Activated naive CD4-positive, alpha-beta T cell treated with anti-CD3 and anti-CD28 coated beads, Interleukin-2, amount 50 U/mL, for 16 hours (primary cell): ENCODE data around the gene TEX19.
A peak's percentile ranks its signal among the peaks of the same experiment; 100 is the strongest.
"Not testable (repeated sequence)": the region's sequence is repeated elsewhere in the genome, so short reads cannot be mapped to it uniquely, and the experiment has no call there.

Source experiments
- DNase-seq: peaks from one replicate; pipeline ENCODE4 v3.0.0-alpha.2; 2020

Gene TEX19

DNA sequence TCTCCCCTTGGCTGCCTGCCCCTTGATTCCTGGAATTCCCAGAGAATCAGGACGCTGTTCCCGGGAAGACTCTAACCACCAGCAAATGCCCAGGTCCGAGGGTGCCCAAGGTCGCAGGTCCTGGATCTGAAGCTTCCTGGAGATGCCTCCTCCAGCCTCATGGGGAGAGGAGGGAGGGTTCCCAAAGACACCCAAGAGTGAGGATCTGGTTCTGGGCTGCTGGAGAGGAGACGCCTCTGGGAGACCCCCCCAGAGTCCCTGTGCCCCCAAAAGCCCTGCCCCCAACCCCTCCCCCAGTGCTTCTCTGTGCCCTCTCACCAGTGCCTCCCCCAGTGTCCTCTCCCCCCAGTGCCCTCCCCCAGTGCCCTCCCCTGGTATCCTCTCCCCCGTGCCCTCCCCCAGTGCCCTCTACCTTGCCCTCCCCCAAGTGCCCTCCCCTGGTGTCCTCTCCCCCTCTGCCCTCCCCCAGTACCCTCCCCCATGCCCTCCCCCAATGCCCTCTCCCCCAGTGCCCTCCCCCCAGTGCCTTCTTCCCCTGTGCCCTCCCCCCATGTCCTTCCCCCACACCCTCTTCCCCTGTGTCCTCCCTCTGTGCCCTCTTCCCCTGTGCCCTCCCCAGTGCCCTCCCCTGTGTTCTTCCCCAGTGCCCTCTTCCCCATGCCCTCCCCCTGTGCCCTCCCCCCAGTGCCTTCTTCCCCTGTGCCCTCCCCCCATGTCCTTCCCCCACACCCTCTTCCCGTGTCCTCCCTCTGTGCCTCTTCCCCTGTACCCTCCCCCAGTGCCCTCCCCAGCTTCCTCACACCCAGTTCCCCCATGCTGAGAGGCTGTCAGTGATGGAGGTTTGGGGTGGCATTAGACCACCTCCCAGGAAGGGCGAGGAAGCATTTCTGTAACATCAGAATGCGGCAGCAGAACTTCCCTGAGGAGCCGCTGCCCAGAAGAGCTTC lies 19.1 kb upstream of the TEX19 start:
- DNase-seq, result no peak

DNA sequence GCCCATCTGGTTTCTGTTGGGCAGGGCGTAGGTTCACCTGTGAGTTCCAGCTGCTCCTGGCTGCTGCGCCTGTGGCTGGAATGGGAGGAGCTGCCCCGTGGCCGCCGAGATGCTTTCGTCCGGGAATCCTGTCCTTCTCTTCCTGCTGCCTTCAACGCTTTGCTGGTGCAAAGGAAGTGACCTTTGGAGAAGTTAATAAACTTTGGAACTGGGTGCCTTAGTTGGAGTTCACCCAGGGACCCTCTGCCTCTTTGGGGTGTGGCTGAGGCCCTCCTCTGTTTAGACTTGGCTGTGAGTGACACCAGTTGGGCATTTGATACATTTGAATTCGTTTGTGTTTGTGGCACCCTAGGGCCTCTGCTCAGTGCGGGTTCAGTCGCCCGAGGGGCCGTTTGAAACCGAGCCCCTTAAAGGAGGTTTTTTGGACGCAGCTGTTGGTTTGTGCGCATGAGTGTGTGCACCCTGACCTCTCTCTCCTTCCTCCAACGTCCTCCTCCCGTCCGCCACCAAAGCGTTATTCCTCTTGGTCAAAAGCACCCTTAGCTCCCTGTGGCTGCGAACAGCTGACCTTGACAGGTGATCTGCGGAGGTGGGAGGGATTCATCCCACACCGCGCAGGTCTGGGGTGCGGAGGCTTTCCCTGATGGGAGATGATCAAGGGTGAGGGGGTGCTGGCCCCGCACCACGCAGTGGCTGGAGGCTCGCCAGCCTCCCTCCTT lies 16.5 kb upstream of the TEX19 start:
- DNase-seq, result no peak

DNA sequence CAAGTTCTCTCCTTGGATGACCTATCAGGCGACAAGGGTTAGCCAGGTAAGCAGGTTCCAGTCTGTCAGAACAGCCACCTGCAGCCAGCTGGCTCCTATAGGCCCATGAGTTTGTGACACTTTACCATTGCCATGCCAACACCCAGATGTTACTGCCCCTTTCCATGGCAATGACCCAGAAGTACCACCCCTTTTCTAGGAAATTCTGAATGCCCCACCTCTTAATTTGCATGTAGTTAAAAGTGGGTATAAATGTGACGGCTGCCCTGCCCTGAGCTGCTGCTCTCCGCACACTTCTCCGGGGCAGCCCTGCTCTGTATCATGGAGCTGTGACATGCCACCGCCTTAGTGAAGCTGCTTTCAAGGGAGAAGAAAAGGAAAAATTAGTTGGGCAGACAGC lies 15.5 kb upstream of the TEX19 start:
- no peak for DNase-seq

DNA sequence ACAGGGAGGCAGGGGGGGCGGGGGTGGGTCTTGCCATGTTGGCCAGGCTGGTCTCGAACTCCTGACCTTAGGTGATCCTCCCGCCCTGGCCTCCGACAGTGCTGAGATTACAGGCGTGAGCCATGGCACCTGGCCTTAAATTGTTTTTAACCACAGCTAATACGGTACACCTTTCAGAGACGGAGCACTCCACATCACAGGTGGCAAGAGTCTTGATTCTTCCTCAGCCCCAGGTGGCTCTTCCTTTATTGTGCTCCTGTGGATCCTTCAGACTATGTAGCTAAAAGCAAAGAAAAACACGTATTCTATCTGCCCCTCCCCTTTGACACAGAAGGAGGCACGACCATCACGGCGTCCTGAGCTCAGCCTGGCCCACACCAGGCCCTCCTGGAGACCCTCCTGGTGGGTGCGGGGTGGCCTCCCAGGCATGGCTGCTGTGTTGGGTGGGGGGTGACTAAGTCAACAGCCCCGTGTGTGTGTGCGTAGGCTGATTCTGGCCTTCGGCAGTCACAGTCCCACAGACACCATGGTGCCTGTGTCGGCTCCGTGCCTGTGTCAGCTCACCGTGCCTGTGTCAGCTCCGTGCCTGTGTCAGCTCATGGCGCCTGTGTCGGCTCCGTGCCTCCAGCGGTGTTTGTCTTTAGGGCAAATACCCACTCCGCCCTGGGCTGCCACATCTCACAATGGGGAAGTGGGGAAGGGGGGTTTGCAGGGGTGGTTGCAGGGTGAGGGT lies 14.7 kb upstream of the TEX19 start:
- DNase-seq, result no peak

DNA sequence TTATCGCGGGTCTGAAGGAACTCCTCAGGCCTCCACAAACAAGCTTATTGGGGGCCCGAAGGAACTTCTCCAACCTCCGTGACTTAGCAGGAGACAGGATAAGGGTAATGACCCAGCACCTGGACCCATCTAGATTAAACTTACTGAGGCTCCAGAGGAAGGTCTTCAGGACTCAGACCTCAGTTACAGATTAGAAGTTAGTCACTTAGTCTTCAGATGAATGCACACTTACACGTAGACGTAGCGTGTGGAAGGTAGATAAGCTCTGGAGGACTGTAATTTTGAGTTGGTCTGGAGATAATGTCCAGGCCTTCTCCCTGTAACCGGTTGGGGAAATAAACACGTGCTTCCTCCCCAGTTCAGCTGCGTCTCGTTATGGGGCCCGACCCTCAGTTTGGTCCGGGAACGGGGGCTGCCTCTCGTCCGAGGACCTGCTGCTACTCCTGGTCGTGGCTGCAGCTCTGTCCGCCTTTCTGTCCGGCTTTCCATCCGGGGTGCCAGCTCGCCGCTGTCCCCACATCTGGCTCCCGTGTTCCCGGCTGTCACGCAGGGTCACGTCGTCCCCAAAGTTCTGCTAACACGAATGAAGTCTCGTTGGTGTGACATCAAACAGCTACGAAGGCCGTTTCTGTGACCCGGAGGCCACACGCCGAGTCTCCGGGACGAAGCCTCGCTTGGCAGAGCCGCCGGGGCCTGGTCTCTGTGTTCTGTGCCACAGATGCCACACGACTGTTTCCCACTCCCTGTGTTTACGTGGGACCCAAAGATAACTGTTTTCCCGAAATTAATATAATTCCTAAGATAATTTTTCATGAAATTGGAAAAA lies 13.7 kb upstream of the TEX19 start:
- DNase-seq, result no peak

DNA sequence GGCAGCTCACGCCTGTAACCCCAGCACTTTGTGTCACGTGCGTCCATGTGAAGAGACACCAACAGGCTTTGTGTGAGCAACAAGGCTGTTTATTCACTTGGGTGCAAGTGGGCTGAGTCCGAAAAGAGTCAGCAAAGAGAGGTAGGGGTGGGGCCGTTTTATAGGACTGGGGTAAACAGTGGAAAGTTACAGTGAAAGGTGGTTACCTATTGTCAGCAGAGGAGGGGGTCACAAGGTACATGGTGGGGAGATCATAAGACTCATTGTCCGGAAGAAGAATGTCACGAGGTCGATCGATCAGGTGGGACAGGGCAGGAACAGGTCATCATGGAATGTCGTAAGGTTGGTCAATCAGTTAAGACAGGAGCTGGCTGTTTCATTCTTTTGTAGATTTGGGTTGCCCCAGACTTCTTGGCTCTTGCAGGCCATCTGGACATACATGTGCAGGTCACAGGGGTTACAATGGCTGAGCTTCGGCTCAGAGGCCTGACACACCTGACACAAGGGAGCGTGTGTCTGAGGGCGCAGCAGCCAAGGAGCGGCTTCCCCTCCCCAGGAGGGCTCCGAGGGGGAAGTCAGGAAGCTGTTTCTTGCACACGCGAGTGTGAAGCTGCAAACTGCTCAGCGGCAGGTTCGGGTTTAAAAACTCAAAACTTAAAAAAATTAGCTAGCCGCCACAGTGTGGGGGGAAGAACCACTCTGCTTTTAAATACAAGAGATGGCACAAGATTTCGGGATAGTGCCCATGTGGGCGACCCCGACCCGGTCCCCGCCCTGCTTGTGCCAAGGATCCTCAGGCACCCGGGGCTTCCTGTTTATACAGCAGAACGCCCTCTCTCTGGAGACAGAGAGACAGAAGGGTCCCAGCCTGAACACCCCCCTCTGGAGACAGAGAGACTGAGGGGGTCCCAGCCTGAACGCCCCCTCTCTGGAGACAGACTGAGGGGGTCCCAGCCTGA lies 12.4 kb upstream of the TEX19 start:
- DNase-seq, result no peak

DNA sequence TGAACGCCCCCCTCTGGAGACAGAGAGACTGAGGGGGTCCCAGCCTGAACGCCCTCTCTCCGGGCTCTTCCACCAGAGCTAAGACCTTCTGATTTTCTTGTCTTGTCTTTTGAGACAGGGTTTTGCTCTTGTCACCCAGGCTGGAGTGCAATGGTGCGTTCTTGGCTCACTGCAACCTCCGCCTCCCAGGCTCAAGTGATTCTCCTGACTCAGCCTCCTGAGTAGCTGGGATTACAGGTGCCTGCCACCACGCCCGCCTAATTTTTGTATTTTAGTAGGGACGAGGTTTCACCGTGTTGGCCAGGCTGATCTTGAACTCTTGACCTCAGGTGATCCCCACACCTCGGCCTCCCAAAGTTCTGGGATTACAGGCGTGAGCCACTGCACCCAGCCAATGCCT lies 11.1 kb upstream of the TEX19 start:
- not testable (repeated sequence) for DNase-seq

DNA sequence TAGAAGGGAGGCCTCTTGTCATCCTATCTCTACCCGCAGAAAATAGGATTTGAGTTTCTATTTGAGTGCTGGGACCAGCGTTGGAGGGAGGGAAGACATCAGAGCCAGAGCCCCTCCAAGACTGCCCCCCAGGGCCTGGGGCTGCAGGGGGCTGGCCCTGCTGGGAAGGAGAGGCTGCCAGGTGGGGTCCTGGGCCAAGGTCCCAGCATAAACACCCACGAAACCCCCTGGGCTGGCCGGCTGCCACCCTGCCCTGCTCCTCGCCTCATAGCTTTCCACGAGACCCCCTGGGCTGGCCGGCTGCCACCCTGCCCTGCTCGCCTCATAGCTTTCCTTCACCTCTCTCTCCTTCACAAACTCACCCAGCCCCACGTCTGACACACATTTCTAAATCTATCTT lies 10.6 kb upstream of the TEX19 start:
- no peak for DNase-seq

DNA sequence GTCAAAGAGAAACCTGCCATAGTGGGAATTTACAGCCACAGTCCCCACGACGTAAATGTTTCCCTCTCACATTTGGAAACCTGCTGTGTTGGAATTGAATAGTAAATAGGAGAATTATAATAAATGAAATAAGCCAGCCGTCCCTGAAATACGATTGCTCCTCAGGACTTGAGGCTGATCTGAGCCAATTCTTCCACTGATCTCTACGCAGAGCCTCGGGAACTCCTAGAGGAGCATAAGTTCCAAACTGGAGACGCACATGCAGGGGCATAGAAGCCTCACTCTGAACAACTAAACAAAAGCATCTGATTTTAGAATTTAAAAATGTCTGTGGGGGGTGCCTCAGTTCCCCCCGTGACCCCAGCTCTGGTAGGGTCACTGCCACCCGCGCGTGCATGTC lies 10.2 kb upstream of the TEX19 start:
- DNase-seq, result no peak

DNA sequence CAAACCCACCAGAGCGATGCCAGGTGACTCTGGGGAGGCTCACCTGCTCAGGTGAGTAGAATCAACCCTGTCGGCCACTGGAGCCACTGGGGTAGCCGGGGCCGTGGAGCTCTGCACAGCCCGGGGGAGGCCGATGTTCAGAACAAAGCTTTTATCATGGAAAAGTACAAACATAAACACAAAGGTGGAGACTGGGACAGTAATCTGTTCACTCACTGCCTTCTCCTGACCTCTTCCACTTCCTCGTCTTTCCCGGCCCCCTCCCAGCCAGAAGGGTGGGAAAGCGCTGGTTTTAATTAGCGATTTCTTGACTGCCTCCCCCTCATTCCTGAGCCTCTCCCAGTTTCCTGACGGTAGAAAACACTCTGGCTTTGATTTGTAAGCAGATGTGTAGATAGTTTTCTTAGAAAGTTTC lies 9.8 kb upstream of the TEX19 start:
- no peak for DNase-seq

DNA sequence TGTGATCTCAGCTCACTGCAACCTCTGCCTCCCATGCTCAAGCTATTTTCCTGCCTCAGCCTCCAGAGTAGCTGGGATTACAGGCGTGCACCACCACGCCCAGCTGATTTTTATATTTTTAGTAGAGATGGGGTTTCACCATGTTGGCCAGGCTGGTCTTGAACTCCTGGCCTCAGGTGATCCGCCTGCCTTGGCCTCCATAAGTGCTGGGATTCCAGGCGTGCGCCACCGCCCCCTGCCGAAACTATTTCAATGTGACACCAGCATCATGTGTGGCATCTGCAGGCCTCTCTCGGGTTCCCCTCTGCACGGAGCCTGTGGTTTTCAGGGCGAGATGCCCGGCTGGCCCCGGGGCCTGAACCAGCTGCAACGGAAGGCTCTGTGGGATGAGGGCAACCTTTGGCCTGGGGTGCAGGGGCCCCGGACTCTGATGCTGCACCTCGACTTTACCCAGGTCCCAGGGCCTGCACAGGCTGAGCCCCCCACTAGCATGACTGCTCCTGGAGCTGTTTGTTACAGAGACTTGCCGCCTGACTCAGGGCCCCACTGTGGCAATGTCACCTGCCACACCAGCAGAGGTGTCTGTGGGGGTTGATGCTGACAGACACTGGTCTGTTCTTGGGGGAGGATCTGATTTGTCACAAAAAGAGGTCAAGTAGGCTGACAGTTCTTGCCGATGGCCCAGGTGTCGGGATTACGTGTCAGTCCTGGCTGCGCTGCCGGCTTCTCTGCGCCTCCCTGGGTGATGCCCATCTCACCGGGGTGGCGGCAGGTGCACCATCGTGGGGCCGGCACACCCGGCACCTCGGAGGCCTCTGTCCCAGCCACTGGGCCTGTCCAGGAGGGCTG lies 8.6 kb upstream of the TEX19 start:
- DNase-seq, result peak; percentile 48

DNA sequence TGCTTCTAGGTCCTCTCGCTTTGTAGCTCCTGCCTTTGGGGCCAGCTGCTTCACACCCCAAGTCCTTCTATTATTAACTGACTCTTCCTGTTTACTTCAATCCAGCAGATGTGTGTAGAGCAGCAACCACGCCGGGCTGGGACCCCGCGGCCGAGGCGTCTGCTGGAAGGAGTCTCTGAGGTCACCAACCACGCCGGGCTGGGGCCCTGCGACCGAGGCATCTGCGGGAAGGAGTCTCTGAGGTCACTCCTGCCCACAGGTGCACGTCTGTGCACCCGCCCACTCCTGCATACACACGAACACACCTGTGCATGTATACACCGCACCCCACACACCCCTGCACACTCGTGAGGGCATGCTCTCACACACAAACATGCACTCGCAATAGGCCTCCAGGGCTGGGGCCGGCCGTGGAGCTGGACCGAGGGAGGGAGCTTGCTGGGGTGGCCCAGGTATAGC lies 7.8 kb upstream of the TEX19 start:
- DNase-seq, result no peak

DNA sequence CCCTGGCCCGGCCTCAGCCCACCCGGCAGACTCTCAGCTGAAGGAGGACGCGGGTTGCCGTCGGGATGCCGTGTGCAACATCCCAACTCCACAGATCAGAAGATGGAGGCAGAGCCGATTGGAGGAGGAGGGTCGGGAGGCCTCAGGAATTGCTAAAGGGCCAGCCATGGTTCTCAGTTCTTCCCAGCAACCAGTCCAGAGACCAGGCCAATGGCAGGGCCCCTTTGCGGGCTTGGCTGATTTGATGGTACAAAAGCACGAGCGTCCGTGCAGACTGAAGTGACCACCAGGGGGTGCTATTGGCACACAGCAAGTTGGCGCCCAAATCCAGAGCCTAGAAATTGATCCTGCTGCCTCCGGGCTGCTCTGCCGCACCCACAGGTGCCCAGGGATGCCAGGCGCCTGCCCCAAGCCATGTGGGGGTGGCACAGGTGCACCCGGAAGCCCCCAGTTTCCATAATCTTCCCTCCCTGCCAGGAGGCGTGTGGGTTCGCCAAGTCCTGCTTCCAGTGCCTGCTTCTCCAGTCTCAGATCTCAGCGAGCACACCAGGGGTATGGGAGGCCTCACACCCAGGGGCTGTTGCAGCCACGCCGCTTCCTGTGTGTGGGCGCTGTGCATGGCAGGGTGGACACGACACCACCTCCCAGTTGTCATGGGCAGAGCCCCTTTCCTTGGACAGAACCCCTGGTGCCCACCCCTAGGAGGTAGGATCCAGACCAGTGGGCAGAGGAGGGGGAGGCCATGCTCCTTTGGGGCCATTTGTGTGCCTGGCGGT lies 7.1 kb upstream of the TEX19 start:
- peak; percentile 82 for DNase-seq

DNA sequence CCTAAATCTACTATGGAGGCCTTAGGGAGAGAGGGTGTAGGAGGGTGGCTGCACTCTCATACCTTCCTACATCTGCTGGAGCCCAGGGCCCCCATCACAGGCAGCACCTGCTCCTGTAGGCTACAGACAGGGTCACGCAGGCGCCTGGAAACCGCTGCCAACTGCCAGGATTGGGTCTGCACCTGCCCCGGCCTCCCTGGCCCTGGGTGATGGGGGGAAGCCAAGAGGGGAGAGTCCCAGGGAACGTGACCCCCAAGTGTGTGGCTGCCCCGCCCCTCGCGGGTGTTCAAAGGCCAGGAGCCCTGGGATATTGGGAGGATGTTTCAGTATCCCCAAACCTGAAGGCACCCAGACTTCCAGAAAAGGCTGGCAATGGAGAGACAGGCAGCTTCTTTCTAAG lies 5.6 kb upstream of the TEX19 start:
- DNase-seq, result no peak

DNA sequence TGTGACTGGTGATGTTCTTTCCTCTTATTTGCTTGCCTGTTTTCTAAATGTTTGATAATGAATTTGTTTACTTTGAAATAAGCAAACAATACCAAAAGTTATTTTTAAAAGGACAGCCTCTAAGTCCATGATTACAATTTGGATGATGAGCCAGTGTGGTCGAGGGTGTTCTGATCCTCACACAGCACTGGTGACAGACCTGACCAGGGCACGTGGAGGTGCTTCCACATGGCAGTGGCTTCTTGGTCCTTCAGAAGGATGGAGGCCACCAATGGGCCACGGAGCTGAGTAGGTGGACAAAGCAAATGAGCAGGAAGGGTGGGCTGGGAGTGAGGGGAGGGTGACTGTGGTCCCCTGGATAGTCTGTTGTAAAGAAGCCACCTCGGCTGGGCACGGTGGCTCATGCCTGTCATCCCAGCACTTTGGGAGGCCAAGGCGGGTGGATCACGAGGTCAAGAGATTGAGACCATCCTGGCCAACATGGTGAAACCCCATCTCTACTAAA lies 4.2 kb upstream of the TEX19 start:
- DNase-seq, result no peak

DNA sequence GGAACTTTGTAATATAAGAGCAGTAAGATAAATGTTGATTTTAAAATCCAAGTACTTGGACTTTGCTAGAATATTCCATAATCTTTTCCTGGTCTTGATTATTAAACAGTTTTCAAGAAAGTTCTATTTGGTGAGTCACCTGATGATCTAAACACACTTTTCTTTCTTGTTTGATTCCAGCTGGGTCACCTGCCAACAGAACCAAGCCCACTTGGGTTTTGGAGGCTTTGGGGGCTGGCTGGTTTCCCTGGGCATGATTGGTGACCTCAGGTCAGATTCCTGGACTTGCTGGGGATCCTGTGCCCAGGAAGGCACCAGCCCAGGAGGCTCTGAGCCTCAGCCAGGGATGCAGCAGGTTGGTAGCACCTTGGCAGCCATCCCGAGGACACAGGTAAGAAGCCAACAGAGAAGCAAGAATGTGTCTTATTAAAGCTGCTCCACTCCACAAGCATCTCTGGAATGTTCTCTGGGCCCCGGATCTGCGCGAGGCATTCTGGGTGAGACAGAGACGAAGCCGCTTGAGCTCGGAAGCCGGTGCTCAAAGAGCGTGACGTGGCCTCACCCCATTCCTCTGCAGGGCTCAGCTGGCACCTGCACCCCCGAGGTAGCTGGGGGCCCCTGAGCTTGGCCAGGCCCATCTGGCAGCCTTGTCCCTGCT lies 3.1 kb upstream of the TEX19 start:
- DNase-seq, result no peak

DNA sequence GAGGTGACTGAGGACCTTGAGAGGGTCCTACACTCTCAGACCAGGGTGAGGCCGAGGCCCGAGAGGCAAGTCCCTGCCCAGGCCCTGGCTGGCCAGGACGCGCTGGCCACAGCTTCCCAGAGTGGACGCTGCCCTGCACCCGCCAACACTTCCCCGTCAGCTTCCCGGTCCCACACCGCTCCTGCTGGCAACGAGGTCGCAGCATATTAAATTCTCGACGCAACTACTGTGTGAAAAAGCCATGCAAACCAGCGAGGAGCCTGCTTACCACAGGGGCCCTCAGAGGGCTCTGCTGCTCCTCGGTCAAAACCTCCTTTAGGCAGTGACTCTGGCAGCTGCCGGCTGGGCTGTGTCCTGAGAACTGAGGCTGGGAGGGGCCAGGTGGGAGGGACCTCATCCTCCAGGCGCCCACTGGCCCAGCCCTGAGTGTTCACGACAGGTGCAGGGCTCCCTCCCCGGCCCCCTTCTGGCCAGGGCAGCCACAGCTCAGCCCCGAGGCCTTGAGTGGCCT lies 2.1 kb upstream of the TEX19 start:
- no peak for DNase-seq

DNA sequence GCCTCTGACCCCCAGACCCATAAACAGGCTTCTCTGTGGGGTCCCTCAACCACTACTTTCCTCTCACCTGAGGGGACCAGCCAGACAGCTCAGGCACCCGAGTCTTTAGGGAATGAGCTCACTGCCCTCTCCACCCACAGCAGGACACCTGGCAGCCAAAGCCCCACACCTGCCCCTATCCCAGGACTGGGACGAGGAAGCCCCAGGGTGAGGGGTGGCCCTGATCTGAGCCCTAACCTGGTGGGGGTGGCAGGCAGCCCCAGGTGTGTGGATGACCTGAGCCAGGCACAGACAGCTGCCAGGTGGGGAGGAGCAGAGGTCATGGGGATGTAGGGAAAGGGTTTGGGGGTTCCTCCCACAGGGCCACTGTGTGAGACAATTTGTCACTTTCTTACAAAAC lies 1.7 kb upstream of the TEX19 start:
- DNase-seq, result no peak
